Raji (cell line): ENCODE data around the gene PRMT7.

Experiments
- POLR2A ChIP-seq: IDR thresholded peaks from 2 replicates; pipeline ENCODE4 v1.6.1; 2011; ENCODE audit warnings: low read depth, low read length, control low read depth; ENCODE audit not compliant: insufficient read depth

The PRMT7 gene

DNA sequence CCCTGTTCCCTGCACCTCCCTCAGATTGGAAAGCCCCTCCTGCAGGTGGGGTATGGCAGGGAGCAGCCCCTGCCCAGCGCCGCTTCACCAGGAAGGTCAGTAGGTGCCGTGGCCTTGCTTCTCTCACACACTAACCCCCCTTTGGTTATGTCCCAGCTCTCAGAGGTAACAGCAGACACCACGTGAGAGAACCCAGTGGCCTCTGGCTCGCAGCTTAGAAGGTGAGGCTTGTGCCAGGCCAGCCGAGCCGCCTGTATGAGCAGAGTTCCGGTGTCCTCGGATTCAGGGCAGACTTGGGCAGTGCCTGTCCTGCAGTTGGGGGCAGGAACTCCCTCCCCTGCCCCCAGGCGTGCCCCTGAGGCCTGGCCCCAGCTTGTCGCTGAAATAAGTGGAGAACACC lies 47.1 kb downstream of the PRMT7 start:
- TF ChIP-seq POLR2A, result no peak

- no peak for TF ChIP-seq POLR2A
These were observed 48.1 kb downstream of the PRMT7 start for GRCh38 chr16:68358951-68359350.

GRCh38 chr16:68359398-68360191 lies 48.8 kb downstream of the PRMT7 start:
- TF ChIP-seq POLR2A, result no peak

DNA sequence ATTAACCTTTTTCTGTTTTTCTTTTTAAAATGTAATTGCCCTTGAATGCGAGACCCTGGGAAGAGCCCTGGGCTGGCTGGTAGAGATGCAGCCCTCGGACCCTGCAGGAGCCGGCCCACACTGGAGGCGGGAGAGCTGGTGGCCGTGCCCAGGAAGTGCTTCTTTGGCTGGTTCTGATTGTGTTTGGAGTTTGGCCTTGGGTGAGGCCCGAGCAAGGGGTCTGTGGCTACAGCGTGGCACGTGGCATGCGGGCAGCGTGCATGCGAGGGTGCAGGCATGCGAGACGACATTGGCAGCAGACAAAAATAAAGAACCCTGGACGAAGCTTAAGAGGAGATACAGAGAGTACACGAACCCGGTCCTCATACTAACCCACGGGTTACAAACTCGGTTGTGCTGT lies 49.7 kb downstream of the PRMT7 start:
- TF ChIP-seq POLR2A, result no peak

DNA sequence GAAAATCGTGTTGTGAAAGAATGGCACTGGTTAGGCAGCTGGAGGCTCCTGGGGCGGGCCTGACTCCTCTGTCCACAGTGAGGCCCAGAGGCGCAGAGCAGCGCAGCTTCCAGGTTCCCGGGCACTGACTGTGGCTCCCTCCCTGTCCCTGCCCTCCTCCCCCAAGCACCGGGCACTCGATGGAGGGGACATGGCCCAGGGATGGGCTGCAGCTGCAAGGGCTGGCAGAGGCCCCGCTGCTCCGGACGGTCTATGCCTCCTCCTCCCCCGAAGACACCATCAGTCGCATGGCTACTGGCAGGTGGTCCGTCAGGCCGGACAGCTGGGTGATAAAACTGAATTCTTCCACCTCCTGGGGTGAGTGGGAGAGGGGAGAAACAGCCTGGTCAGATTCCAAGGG lies 50.1 kb downstream of the PRMT7 start:
- TF ChIP-seq POLR2A, result no peak

GRCh38 chr16:68361485-68361884 lies 50.7 kb downstream of the PRMT7 start:
- TF ChIP-seq POLR2A, result no peak

DNA sequence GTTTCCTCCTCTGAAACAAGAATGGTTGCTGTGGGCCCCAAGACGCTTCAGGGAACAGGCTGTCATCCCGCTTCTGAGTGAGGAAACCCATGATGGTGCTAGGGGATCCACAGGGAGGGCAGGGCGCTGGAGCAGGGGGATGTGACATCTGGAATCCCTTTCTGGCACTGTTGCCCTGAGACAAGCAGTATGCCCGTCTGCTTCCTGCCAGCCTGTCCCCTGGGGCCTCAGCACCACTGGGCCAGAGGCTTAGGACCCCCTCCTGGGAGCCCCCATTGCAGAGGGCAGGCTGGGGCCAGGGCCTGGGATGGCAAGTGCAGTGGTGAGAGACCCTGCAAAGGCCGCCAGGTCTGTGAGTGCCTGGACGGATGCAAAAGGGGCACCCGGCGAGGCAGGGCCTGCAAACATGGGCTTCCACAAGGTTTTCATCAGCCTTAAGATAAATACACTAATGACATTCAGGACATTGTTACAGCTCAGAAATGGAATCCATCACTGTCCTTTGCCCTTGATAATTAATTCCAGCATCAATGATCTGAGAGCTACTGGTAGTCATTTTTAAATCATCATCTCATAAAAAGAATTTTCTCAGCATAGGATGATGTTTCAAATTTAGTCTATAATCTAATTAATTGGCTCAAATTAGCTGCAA lies 51.6 kb downstream of the PRMT7 start:
- TF ChIP-seq POLR2A, result no peak

GRCh38 chr16:68362947-68363657 lies 52.3 kb downstream of the PRMT7 start:
- TF ChIP-seq POLR2A, result no peak

DNA sequence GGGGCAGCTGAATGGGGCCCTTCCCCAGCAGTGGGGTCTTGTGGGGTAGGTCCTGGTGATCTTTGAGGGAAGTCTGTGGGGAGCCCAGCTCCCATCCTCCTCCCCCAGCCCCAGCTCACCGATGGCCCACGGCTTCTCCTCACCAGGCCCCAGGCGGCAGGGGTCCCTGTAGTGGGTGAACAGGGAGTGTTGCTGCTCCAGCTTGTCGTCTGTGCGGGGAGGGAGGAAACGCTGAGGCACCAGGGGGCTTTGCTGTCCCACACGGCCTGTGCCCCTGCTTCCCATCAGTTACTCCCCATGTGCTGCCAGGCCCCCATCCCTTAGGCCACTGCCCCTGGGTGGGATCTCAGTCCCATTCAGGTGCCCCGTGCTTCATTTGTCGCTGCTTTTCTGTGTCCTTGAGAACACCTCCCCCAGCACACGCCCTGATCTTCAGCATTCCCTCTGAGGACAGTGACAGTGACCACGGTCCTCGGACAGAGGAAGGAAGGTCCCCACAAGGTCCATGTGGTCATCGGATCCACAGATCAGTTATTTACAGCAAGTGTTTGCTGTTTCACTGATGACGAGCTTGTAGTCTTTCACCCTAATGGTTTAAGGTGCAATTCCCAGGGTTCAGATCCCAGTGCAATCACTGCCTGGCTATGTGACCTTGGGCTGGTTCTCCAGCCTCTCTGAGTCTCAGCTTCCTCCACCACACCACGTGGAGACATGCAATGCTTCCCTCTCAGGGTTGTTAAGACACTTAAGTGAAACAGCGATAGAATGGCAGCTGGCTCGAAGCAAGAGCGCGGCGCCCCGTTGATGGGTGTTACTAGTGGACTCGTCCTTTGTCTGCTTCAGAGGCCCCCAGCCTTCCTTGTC lies 53.1 kb downstream of the PRMT7 start:
- no peak for TF ChIP-seq POLR2A

DNA sequence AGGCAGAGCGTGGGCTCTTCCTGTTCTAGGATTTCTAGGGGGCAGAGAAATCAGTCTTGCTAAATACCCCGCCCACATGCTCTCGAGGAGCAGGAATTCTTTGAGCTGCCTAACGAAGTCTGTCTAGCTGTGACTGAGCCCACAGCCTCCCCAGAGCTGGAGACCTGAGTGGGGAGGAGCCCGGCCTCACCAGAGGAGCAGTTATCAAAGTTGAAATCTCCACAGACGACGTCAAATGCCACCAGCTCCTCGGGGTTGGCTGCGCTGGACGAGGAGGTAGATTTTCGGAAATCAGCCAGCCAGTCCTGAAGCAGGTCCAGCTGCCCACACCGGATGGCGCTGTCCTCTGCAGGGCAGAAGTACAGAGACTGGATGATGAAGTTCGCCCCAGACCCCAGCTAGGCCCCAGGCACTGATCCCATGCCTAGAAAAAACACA lies 53.8 kb downstream of the PRMT7 start:
- no peak for TF ChIP-seq POLR2A

GRCh38 chr16:68365167-68365817 lies 54.5 kb downstream of the PRMT7 start:
- TF ChIP-seq POLR2A, result no peak

DNA sequence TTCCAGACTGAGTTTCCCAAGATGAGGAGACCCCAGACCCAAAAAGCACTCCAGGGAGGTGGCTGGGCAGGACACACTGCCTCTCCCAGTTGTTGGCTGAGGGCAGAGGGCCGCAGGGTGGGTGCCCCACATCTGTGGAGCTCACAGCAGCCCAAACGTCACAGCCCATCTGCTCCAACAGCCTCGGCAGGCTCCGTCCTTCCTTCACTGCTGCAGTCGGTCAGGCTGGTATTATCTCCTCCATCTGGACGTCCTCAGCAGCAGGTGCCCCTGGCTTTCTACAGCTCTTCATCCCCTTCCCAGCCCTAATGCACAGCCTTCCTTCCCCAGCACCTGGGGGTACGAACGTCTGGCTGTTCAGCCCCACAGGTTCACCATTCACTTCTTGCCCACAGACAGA lies 55.2 kb downstream of the PRMT7 start:
- TF ChIP-seq POLR2A, result no peak

DNA sequence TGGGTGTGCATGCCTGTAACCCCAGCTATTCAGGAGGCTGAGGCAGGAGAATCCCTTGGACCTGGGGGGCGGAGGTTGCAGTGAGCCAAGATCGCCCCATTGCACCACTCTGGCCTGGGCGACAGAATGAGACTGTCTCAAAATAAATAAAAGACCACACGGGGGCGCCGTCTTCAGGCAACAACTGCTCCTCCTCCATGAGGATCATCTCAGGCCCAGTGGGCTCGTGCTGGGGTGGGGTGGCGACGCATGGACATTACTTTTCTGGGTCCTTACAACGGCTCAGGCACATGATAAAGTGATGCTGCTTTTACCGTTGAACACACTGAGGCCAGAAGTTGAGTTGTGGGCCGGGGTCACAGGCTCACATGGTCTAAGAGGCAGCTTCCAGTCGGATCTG lies 56.2 kb downstream of the PRMT7 start:
- no peak for TF ChIP-seq POLR2A

DNA sequence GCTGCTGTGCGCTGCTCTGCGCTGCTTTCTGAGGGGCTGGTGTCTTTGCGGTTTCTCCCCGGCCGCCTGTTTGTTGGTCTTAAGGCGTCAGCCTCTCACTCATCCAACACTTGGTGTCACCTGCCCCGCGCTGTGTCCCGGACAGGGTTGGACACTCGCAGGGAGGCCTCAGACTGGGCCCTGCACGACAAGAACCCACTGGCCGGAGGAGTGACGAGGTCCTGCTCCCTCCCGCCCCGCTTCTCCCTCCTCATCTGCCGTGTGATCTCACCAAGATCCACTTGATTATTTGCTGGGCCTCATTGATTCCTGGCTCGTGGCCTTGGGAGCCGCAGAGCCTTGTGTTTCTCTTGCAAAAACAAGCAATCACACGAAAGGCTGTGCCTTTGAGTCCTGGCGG lies 56.6 kb downstream of the PRMT7 start:
- no peak for TF ChIP-seq POLR2A
